Measurements from ENCODE around the gene CFAP20.

The CFAP20 gene

DNA sequence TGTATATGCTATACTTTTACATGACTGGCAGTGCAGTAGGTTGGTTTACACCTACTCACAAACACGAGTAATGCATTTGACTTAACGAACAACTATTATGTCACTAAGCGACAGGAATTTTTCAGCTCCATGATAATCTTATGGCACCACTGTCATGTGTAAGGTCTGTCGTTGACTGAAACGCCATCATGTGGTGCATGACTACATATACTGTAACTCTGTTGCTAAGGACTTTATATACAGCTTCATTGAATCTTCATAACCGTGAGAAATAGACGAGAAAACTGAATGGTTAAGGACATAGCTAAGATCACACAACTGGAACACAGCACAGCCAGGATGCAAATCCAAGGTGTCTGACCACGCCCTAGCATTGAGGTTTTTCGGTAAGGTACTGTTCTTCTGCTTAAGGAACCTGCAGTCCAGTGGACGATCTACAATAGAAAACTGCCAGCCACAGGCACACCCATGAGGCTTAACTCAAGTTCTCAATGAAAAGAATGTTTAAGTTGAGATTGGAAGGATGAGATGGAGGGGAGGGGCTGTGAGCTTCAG is 3.3 kb downstream of the CFAP20 start:
- Histone ChIP-seq H3K4me1 (ENCODE audit: control insufficient read depth, insufficient read depth, low read length, poor library complexity, severe bottlenecking) (peaks cover 18% of the 10 kb centered on the region), H3K27me3 (replicated peaks; ENCODE audit: control insufficient read depth, insufficient read depth, low read length, poor library complexity, severe bottlenecking) (no peaks in the 10 kb centered on the region), H3K9me3 (ENCODE audit: control insufficient read depth, low read length) (no peaks in the 10 kb centered on the region), H3K27ac (ENCODE audit: insufficient read depth, low read length, poor library complexity, severe bottlenecking) (no peak overlapping the region), H3K4me3 (ENCODE audit: insufficient read depth, low read depth, low read length, poor library complexity, severe bottlenecking) (no peak overlapping the region), H3K36me3 (ENCODE audit: control insufficient read depth, insufficient read depth, low read length) (no peaks in the 10 kb centered on the region)
- no peak for DNase-seq

DNA sequence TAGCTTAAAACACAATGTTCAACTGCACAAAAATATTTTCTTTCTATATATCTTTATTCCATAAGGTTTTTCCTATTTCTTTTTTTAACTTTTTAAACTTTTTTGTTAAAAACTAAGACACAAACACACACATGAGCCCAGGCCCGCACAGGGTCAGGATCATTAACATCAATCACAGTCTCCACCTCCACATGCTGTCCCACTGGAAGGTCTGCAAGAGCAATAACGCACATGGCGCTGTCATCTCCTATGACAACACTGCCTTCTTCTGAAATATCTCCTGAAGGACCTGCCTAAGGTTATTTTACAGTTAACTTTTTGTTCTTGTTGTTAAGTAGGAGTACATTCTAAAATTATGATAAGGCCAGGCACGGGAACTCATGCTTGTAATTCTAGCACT is 4.1 kb downstream of the CFAP20 start:
- Histone ChIP-seq H3K4me3 (ENCODE audit: insufficient read depth, low read depth, low read length, poor library complexity, severe bottlenecking) (no peak overlapping the region), H3K27me3 (replicated peaks; ENCODE audit: control insufficient read depth, insufficient read depth, low read length, poor library complexity, severe bottlenecking) (no peaks in the 10 kb centered on the region), H3K4me1 (ENCODE audit: control insufficient read depth, insufficient read depth, low read length, poor library complexity, severe bottlenecking) (peaks cover 18% of the 10 kb centered on the region), H3K27ac (ENCODE audit: insufficient read depth, low read length, poor library complexity, severe bottlenecking) (no peak overlapping the region), H3K9me3 (ENCODE audit: control insufficient read depth, low read length) (no peaks in the 10 kb centered on the region), H3K36me3 (ENCODE audit: control insufficient read depth, insufficient read depth, low read length) (no peaks in the 10 kb centered on the region)
- no peak for DNase-seq

DNA sequence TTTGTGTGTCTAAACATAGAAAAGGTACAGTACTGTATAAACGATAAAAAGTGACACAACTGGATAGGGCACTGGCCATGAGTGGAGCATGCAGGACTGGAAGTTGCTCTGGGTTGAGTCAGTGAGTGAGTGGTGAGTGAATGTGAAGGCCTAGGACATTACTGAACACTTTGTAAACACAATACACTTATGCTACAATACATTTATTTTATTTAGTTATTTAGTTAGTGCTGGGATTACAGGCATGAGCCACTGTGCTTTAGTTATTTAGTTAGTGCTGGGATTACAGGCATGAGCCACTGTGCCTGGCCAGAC is 4.6 kb downstream of the CFAP20 start:
- H3K27me3 ChIP-seq (replicated peaks; ENCODE audit: control insufficient read depth, insufficient read depth, low read length, poor library complexity, severe bottlenecking): no peaks in the 10 kb centered on the region

DNA sequence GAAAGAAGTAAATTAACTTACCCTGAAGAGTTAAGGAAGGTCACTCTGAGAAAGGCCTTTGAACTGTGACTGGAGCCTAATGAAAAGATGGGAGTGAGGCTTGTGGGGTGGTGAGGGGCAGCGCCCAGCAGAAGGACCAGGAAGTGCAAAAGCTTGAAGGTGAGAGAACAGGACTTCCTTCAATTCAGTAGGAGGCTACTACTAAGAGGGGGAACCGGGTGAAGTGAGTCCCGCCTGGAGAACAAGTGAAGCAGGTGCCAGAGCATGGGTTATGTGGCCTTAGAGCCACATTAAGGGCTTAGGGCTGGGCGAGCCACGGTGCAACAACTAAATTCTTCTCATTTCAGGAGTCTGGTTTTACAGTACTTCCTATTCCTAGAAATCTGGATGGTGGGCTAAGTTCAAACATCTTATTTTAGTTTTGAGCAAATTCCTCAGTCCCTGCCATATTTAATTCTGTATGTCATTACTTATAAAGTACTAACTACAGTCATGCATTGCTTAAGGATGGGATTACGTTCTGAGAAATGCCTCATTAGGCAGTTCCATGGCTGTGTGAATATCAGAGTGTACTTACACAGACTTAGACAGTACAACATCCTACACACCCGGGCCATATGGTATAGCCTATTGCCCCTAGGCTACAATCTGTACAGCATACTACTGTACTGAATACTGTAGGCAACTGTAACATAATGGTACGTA is 5.1 kb downstream of the CFAP20 start:
- Histone ChIP-seq H3K36me3 (ENCODE audit: control insufficient read depth, insufficient read depth, low read length) (no peaks in the 10 kb centered on the region), H3K9me3 (ENCODE audit: control insufficient read depth, low read length) (no peaks in the 10 kb centered on the region), H3K4me1 (ENCODE audit: control insufficient read depth, insufficient read depth, low read length, poor library complexity, severe bottlenecking) (peaks cover 18% of the 10 kb centered on the region), H3K4me3 (ENCODE audit: insufficient read depth, low read depth, low read length, poor library complexity, severe bottlenecking) (no peak overlapping the region), H3K27me3 (replicated peaks; ENCODE audit: control insufficient read depth, insufficient read depth, low read length, poor library complexity, severe bottlenecking) (no peaks in the 10 kb centered on the region), H3K27ac (ENCODE audit: insufficient read depth, low read length, poor library complexity, severe bottlenecking) (no peak overlapping the region)
- DNase-seq: no peak

More for the DNA sequence above, 4.6 kb downstream of the CFAP20 start:
- Histone ChIP-seq H3K9me3 (ENCODE audit: control insufficient read depth, low read length) (no peaks in the 10 kb centered on the region), H3K27ac (ENCODE audit: insufficient read depth, low read length, poor library complexity, severe bottlenecking) (no peak overlapping the region), H3K4me1 (ENCODE audit: control insufficient read depth, insufficient read depth, low read length, poor library complexity, severe bottlenecking) (peaks cover 18% of the 10 kb centered on the region), H3K4me3 (ENCODE audit: insufficient read depth, low read depth, low read length, poor library complexity, severe bottlenecking) (no peak overlapping the region), H3K36me3 (ENCODE audit: control insufficient read depth, insufficient read depth, low read length) (no peaks in the 10 kb centered on the region)
- DNase-seq: no peak

DNA sequence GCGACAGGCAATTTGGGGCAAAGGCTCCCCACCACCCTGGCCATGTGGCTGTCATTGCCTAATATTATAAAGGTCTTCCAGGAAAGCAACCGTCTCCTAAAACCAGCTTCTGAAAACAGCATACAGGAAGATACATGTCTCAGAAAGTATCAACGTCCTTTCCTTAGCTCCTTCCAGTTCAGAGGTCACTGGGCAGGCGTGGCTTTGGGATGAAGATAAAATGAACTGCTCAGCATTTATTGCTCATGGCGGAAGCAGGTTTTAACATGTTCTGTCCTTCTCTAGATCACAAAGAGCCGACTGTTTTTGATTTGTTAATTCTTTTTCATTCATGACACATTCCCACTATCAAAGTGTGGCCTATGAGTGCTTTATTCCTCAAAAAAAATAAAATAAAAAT is 8.0 kb downstream of the CFAP20 start:
- DNase-seq: no peak
- no peaks in the 10 kb centered on the region for H3K4me1 ChIP-seq (ENCODE audit: control insufficient read depth, insufficient read depth, low read length, poor library complexity, severe bottlenecking)

DNA sequence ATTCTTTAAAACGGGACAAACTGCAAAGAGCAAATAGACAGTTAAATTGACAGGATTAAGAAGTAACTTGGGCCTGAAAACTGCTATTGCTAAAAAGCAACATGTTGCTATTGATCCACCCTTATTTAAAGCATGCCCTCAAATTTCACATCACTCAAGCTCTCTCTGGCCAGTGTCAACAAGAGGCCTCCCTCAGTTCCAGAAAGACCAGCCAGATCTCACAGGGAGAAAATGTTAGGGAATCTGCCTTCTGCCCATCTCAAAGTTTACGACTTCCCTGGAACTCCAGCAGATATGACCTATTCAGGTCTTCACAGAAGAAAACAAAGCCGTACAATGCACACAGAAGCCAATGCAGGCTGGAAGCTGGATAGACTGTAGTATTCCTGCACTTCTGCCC is 8.9 kb downstream of the CFAP20 start:
- no peaks in the 10 kb centered on the region for H3K27me3 ChIP-seq (replicated peaks; ENCODE audit: control insufficient read depth, insufficient read depth, low read length, poor library complexity, severe bottlenecking)
- no peaks in the 10 kb centered on the region for H3K9me3 ChIP-seq (ENCODE audit: control insufficient read depth, low read length)
- DNase-seq: no peak
- no peaks in the 10 kb centered on the region for H3K4me1 ChIP-seq (ENCODE audit: control insufficient read depth, insufficient read depth, low read length, poor library complexity, severe bottlenecking)
- no peak overlapping the region for H3K27ac ChIP-seq (ENCODE audit: insufficient read depth, low read length, poor library complexity, severe bottlenecking)
- H3K4me3 ChIP-seq (ENCODE audit: insufficient read depth, low read depth, low read length, poor library complexity, severe bottlenecking): no peak overlapping the region
- peaks cover 18% of the 10 kb centered on the region for H3K36me3 ChIP-seq (ENCODE audit: control insufficient read depth, insufficient read depth, low read length)

More for the DNA sequence above, 8.0 kb downstream of the CFAP20 start:
- H3K9me3 ChIP-seq (ENCODE audit: control insufficient read depth, low read length): no peaks in the 10 kb centered on the region
- no peaks in the 10 kb centered on the region for H3K27me3 ChIP-seq (replicated peaks; ENCODE audit: control insufficient read depth, insufficient read depth, low read length, poor library complexity, severe bottlenecking)
- no peak overlapping the region for H3K27ac ChIP-seq (ENCODE audit: insufficient read depth, low read length, poor library complexity, severe bottlenecking)
- H3K36me3 ChIP-seq (ENCODE audit: control insufficient read depth, insufficient read depth, low read length): peaks cover 9% of the 10 kb centered on the region
- H3K4me3 ChIP-seq (ENCODE audit: insufficient read depth, low read depth, low read length, poor library complexity, severe bottlenecking): no peak overlapping the region

DNA sequence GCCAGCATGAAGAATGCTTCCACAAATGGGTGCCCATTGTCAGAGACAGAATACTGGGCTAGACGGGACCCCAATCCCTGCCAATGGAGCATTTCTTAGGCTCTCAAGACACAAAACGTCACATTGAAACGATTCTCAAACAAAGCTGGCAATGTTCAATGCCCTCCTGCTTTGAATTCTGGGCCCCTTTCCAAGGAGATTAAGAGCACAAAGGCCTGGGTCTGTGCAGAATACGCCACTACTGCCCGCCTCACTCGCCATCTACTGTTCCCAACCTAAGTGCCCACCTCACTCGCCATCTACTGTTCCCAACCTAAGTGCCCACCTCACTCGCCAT is 9.7 kb downstream of the CFAP20 start:
- no peaks in the 10 kb centered on the region for H3K9me3 ChIP-seq (ENCODE audit: control insufficient read depth, low read length)
- no peak for DNase-seq
- no peaks in the 10 kb centered on the region for H3K27me3 ChIP-seq (replicated peaks; ENCODE audit: control insufficient read depth, insufficient read depth, low read length, poor library complexity, severe bottlenecking)
- no peak overlapping the region for H3K27ac ChIP-seq (ENCODE audit: insufficient read depth, low read length, poor library complexity, severe bottlenecking)
- no peak overlapping the region for H3K4me3 ChIP-seq (ENCODE audit: insufficient read depth, low read depth, low read length, poor library complexity, severe bottlenecking)
- no peaks in the 10 kb centered on the region for H3K4me1 ChIP-seq (ENCODE audit: control insufficient read depth, insufficient read depth, low read length, poor library complexity, severe bottlenecking)
- H3K36me3 ChIP-seq (ENCODE audit: control insufficient read depth, insufficient read depth, low read length): peaks cover 25% of the 10 kb centered on the region

DNA sequence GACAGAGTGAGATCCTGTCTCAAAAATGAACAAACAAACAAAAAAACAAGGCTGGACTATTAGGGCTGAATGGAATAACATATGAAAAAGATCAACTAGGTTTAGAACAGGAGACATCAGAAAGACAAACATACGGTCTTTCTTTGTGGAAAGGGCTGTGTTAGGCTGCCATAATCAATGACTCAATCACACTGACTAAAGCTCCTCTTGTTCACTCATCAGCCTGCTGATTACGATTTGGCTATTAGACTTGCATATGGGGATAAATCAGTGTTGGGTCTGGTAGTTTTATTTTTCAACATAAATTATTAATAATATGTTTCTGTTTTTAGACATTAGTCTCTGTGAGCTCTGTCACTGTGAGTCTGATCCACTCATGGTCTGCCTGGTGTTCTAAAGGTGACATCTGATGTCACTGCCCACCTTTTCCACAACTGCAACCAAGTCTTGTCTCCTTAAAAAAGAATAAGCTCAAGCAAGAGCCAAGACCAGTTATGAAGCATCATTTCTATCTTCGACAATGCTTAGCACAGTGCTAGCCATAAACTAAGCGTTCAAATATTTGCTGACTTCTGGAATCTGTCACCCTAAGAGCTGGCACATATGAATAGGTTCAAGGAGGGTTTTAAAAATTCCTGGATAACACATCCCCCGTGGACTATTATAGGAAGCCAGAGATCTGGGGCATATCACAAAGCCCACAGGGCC is 10.2 kb downstream of the CFAP20 start:
- H3K36me3 ChIP-seq (ENCODE audit: control insufficient read depth, insufficient read depth, low read length): peaks cover 31% of the 10 kb centered on the region
- H3K4me1 ChIP-seq (ENCODE audit: control insufficient read depth, insufficient read depth, low read length, poor library complexity, severe bottlenecking): no peaks in the 10 kb centered on the region
- H3K9me3 ChIP-seq (ENCODE audit: control insufficient read depth, low read length): no peaks in the 10 kb centered on the region
- no peak overlapping the region for H3K27ac ChIP-seq (ENCODE audit: insufficient read depth, low read length, poor library complexity, severe bottlenecking)
- no peaks in the 10 kb centered on the region for H3K27me3 ChIP-seq (replicated peaks; ENCODE audit: control insufficient read depth, insufficient read depth, low read length, poor library complexity, severe bottlenecking)
- no peak overlapping the region for H3K4me3 ChIP-seq (ENCODE audit: insufficient read depth, low read depth, low read length, poor library complexity, severe bottlenecking)
- DNase-seq: no peak

DNA sequence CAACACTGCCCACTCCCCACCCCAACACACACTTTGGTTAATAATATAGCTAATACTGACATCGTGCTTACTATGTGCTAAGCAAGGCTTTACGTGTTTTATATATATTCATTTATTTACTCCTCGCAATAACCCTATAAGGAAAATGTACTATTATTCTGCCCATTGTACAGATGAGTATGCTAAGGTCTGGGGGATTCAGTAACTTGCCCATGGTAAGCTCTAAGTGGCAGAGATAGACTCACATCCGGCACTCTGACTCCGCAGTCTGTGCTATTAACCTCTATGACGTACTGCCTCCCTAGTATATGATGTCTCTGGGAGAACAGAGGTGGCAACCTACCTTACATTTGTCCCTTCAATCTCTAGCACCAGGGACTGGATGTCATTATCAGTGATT is 12.7 kb downstream of the CFAP20 start:
- DNase-seq: no peak
- H3K27ac ChIP-seq (ENCODE audit: insufficient read depth, low read length, poor library complexity, severe bottlenecking): no peak overlapping the region
- H3K4me1 ChIP-seq (ENCODE audit: control insufficient read depth, insufficient read depth, low read length, poor library complexity, severe bottlenecking): no peaks in the 10 kb centered on the region
- no peaks in the 10 kb centered on the region for H3K27me3 ChIP-seq (replicated peaks; ENCODE audit: control insufficient read depth, insufficient read depth, low read length, poor library complexity, severe bottlenecking)
- no peaks in the 10 kb centered on the region for H3K9me3 ChIP-seq (ENCODE audit: control insufficient read depth, low read length)
- H3K4me3 ChIP-seq (ENCODE audit: insufficient read depth, low read depth, low read length, poor library complexity, severe bottlenecking): no peak overlapping the region
- H3K36me3 ChIP-seq (ENCODE audit: control insufficient read depth, insufficient read depth, low read length): peaks cover 40% of the 10 kb centered on the region

DNA sequence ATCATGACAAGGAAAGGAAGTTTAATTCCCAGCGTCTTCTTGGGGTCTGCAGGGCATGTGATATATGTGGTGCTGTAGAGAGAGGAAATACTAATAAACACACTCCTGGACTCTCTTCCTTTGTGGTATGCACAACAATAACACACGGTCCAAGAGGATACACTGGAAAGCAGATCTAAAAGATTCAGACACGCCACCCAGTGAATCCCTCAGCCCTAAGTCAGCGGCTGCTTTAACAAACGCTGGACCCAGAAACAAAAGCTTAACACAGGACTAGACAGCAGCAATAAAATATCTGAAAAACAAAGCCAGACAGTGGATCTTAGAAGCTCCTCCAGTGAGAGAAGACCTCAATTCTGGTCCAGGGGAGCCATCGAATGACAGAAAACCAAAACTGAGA is 13.1 kb downstream of the CFAP20 start:
- no peak for DNase-seq
- Histone ChIP-seq H3K27ac (ENCODE audit: insufficient read depth, low read length, poor library complexity, severe bottlenecking) (no peak overlapping the region), H3K9me3 (ENCODE audit: control insufficient read depth, low read length) (no peaks in the 10 kb centered on the region), H3K4me3 (ENCODE audit: insufficient read depth, low read depth, low read length, poor library complexity, severe bottlenecking) (no peak overlapping the region), H3K27me3 (replicated peaks; ENCODE audit: control insufficient read depth, insufficient read depth, low read length, poor library complexity, severe bottlenecking) (no peaks in the 10 kb centered on the region), H3K4me1 (ENCODE audit: control insufficient read depth, insufficient read depth, low read length, poor library complexity, severe bottlenecking) (no peaks in the 10 kb centered on the region), H3K36me3 (ENCODE audit: control insufficient read depth, insufficient read depth, low read length) (peaks cover 40% of the 10 kb centered on the region)
